ENCODE measurements around the gene PRTN3. TPM values are rescaled to one million over a fixed set of nuclear protein-coding genes. Genes with fewer than 3 reads are reported as not detected.

The PRTN3 gene
- total RNA-seq, 3 donors from 2014 or later = not detected

DNA sequence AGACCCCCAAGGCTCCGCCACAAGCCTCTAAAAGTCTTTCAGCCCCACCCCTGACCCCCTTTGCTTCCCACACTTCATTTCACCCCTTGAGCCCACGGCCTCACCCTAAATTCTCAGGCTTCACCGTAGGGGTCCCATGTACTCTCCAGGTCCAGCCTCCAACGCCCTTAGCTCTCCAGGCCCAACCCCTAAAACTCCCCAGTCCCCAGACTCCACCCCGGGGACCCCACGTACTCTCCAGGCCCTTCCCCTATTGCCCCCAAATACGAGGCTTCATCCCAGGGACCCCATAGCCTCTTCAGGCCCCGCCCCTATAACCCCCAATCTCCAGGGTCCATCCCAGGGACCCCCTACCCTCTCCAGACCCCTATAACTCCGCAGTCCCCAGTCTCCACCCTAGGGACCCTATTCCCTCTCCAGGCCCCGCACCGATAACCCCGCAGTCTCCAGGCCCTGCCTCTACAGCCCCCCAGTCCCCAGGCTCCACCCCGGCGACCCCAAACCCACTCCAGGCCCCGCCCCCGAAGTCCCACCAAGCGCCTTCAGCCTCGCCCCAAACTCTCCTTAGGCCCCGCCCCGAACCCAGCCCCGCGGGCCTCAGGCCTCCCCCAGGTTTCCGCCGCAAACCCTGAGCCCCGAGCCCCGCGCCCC lies 51.6 kb downstream of the PRTN3 start:
- peak in 1 of 3 donors; percentile 82 for DNase-seq
- Histone ChIP-seq H3K4me3 (peak overlapping the region; percentile 76), H3K36me3 (ENCODE audit: low read depth) (peaks cover 4% of the 10 kb centered on the region), H3K9me3 (no peaks in the 10 kb centered on the region), H3K4me1 (ENCODE audit: low read depth) (peaks cover 7% of the 10 kb centered on the region)
- intact Hi-C loops (cut with DNase I, micrococcal nuclease) = no loop called here
- TF ChIP-seq, protein P1, sequence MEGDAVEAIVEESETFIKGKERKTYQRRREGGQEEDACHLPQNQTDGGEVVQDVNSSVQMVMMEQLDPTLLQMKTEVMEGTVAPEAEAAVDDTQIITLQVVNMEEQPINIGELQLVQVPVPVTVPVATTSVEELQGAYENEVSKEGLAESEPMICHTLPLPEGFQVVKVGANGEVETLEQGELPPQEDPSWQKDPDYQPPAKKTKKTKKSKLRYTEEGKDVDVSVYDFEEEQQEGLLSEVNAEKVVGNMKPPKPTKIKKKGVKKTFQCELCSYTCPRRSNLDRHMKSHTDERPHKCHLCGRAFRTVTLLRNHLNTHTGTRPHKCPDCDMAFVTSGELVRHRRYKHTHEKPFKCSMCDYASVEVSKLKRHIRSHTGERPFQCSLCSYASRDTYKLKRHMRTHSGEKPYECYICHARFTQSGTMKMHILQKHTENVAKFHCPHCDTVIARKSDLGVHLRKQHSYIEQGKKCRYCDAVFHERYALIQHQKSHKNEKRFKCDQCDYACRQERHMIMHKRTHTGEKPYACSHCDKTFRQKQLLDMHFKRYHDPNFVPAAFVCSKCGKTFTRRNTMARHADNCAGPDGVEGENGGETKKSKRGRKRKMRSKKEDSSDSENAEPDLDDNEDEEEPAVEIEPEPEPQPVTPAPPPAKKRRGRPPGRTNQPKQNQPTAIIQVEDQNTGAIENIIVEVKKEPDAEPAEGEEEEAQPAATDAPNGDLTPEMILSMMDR (IDR thresholded peaks at IDR 0.05) = no peak
- peak; percentile 36 for ATAC-seq

- intact Hi-C loops (cut with DNase I, micrococcal nuclease) = no loop called here
- H3K36me3 ChIP-seq (ENCODE audit: low read depth) = peaks cover 4% of the 10 kb centered on the region
- peak; percentile 94 for ATAC-seq
Measured at GRCh38 chr19:892894-893689, 52.3 kb downstream of the PRTN3 start, which contains the start of the genes MED16 and RNU6-9. MED16 (minus strand) TSS chr19:893187; CDS start chr19:891131, 2,056 bp downstream. RNU6-9 (plus strand) TSS chr19:893484.

DNA sequence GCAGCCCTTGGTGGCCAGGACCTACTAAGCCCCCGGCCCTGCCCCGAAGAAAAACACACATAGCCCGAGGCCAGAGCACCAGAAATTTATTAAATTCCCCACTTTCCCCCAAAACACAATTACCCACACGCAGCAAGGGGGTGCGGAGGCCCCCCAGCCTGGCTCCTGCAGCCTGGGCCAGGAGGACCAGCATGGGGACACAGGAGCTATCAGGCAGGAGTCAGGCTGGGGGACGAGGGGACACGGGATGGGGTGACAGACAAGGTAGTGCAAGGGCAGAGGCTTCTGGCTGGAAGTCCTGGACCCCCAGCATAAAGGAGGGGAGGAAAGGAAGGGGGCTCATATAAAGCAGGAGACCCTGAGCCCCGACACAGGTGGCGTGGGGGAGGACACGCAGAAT lies 55.6 kb downstream of the PRTN3 start:
- intact Hi-C loops (cut with DNase I, micrococcal nuclease) = no loop called here

More at GRCh38 chr19:892894-893689, 52.3 kb downstream of the PRTN3 start, which contains the start of the genes MED16 and RNU6-9:
- peak within 1 kb of the TSS; percentile 76 for H3K4me3 ChIP-seq
- peaks cover 7% of the 10 kb centered on the region for H3K4me1 ChIP-seq (ENCODE audit: low read depth)
- TF ChIP-seq, protein P1 (IDR thresholded peaks at IDR 0.05) = no peak
- DNase-seq = peak; percentile 92 to 95 (median 95)
- no peaks in the 10 kb centered on the region for H3K9me3 ChIP-seq

GRCh38 chr19:896999-897398 lies 56.2 kb downstream of the PRTN3 start:
- DNase-seq (no peak), ATAC-seq (no peak)
- H3K4me3 ChIP-seq = no peak overlapping the region
- TF ChIP-seq, protein P1 (IDR thresholded peaks at IDR 0.05) = no peak
- H3K36me3 ChIP-seq (ENCODE audit: low read depth) = no peaks in the 10 kb centered on the region
- no peaks in the 10 kb centered on the region for H3K9me3 ChIP-seq
- intact Hi-C loops (cut with DNase I, micrococcal nuclease) = no loop called here
- H3K4me1 ChIP-seq (ENCODE audit: low read depth) = peaks cover 5% of the 10 kb centered on the region

More for the DNA sequence above, 55.6 kb downstream of the PRTN3 start:
- Histone ChIP-seq H3K4me3 (no peak overlapping the region), H3K9me3 (no peaks in the 10 kb centered on the region), H3K4me1 (ENCODE audit: low read depth) (peaks cover 5% of the 10 kb centered on the region), H3K36me3 (ENCODE audit: low read depth) (no peaks in the 10 kb centered on the region)
- TF ChIP-seq, protein P1 (IDR thresholded peaks at IDR 0.05) = no peak
- DNase-seq (no peak), ATAC-seq (no peak)

- Histone ChIP-seq H3K4me3 (no peak overlapping the region), H3K4me1 (ENCODE audit: low read depth) (peaks cover 5% of the 10 kb centered on the region), H3K9me3 (no peaks in the 10 kb centered on the region), H3K36me3 (ENCODE audit: low read depth) (no peaks in the 10 kb centered on the region)
- ATAC-seq (no peak), DNase-seq (no peak)
- intact Hi-C loops (cut with DNase I, micrococcal nuclease) = no loop called here
- TF ChIP-seq, protein P1 (IDR thresholded peaks at IDR 0.05) = no peak
Measured at GRCh38 chr19:897442-898039, 56.7 kb downstream of the PRTN3 start.

Small RNA genes within 50 kb of the gene (microRNA-seq; reads per million reads assigned to microRNA genes)
- gene MIR3187 (3.3 reads per million, percentile 15 among the genes with 10 or more reads in this experiment), gene MIR4745 (0.93 reads per million)

Other genes starting within 250 kb of the PRTN3 start
- gene POLRMT, start 207.5 kb upstream of the PRTN3 start, total RNA-seq = 10 to 100 TPM; 48.3 to 61.1 (median 51.1) TPM
- gene FGF22, start 201.1 kb upstream of the PRTN3 start, total RNA-seq = under 1 TPM in 2 of 3 donors, not detected in 1; 0.23 to 0.82 TPM
- 10 to 100 TPM; 47.5 to 69.1 (median 62.0) TPM for gene RNF126, start 177.8 kb upstream of the PRTN3 start, total RNA-seq
- 10 to 100 TPM in 2 of 3 donors, 1 to 10 TPM in 1; 2.6 to 25.0 (median 12.8) TPM for gene FSTL3, start 164.6 kb upstream of the PRTN3 start, total RNA-seq
- gene PRSS57, start 145.5 kb upstream of the PRTN3 start, total RNA-seq = not detected
- gene PALM, start 132.1 kb upstream of the PRTN3 start, total RNA-seq = 10 to 100 TPM in 2 of 3 donors, 1 to 10 TPM in 1; 8.1 to 58.4 (median 13.0) TPM
- 100 to 1,000 TPM; 184 to 443 (median 361) TPM for gene MISP, start 89.9 kb upstream of the PRTN3 start, total RNA-seq
- gene PTBP1, start 43.5 kb upstream of the PRTN3 start, total RNA-seq = 100 to 1,000 TPM; 204 to 305 (median 281) TPM
- gene PLPPR3, start 19.0 kb upstream of the PRTN3 start, total RNA-seq = under 1 TPM in 1 of 3 donors, not detected in 2; 0.19 TPM
- under 1 TPM in 1 of 3 donors, not detected in 2; 0.25 TPM for gene AZU1, start 13.2 kb upstream of the PRTN3 start, total RNA-seq
- 1 to 10 TPM in 1 of 3 donors, under 1 TPM in 2; 0.43 to 1.2 (median 0.77) TPM for gene ELANE, start 11.3 kb downstream of the PRTN3 start, total RNA-seq
- gene CFD, start 18.7 kb downstream of the PRTN3 start, total RNA-seq = 100 to 1,000 TPM in 2 of 3 donors, 10 to 100 TPM in 1; 43.1 to 209 (median 110) TPM
- 10 to 100 TPM; 53.4 to 77.4 (median 61.4) TPM for gene MED16, start 52.2 kb downstream of the PRTN3 start, total RNA-seq
- not detected for gene RNU6-9, start 52.5 kb downstream of the PRTN3 start, total RNA-seq
- gene R3HDM4, start 72.2 kb downstream of the PRTN3 start, total RNA-seq = 10 to 100 TPM; 52.6 to 62.6 (median 54.8) TPM
- not detected for gene KISS1R, start 76.3 kb downstream of the PRTN3 start, total RNA-seq
- 10 to 100 TPM; 10.1 to 16.0 (median 14.5) TPM for gene ARID3A, start 85.0 kb downstream of the PRTN3 start, total RNA-seq
- gene WDR18, start 143.3 kb downstream of the PRTN3 start, total RNA-seq = 10 to 100 TPM; 23.8 to 42.0 (median 33.0) TPM
- not detected for gene GRIN3B, start 159.4 kb downstream of the PRTN3 start, total RNA-seq
- 100 to 1,000 TPM; 185 to 199 (median 190) TPM for gene TMEM259, start 180.1 kb downstream of the PRTN3 start, total RNA-seq
- not detected for gene RNU6-2, start 180.5 kb downstream of the PRTN3 start, total RNA-seq
- gene CNN2, start 185.6 kb downstream of the PRTN3 start, total RNA-seq = 10 to 100 TPM; 65.0 to 88.8 (median 84.7) TPM
- 10 to 100 TPM; 23.5 to 25.6 (median 25.6) TPM for gene ABCA7, start 199.1 kb downstream of the PRTN3 start, total RNA-seq
- gene ARHGAP45, start 226.2 kb downstream of the PRTN3 start, total RNA-seq = 10 to 100 TPM; 33.9 to 64.3 (median 58.8) TPM